HG03354 (cell line): ENCODE measurements around the gene MPDZ.

ENCODE experiments used
- ATAC-seq: cut with Tn5 transposase; IDR thresholded peaks from one replicate; pipeline ENCODE4 v1.9.1; 2021; ENCODE audit warnings: mild to moderate bottlenecking; ENCODE audit not compliant: unreplicated experiment, poor library complexity, severe bottlenecking

The MPDZ gene

GRCh38 chr9:13145340-13145739 lies 134.2 kb downstream of the MPDZ start:
- no peak for ATAC-seq

GRCh38 chr9:13144166-13144775 lies 135.2 kb downstream of the MPDZ start:
- ATAC-seq: no peak

- no peak for ATAC-seq
Observed at GRCh38 chr9:13143281-13143680, 136.2 kb downstream of the MPDZ start.

- no peak for ATAC-seq
Observed at GRCh38 chr9:13142776-13143175, 136.7 kb downstream of the MPDZ start.

- ATAC-seq: no peak
Observed at GRCh38 chr9:13141629-13142028, 137.9 kb downstream of the MPDZ start.

GRCh38 chr9:13140843-13141592 lies 138.5 kb downstream of the MPDZ start:
- ATAC-seq: no peak

GRCh38 chr9:13139641-13140171 lies 139.8 kb downstream of the MPDZ start:
- ATAC-seq: no peak

- no peak for ATAC-seq
Observed at GRCh38 chr9:13137426-13137825, 142.1 kb downstream of the MPDZ start.

- no peak for ATAC-seq
Observed at GRCh38 chr9:13131991-13132390, 147.5 kb downstream of the MPDZ start.

- no peak for ATAC-seq
Observed at GRCh38 chr9:13131416-13131815, 148.1 kb downstream of the MPDZ start.

GRCh38 chr9:13128266-13128860 lies 151.1 kb downstream of the MPDZ start:
- no peak for ATAC-seq

- no peak for ATAC-seq
Observed at GRCh38 chr9:13127131-13127530, 152.4 kb downstream of the MPDZ start.

- no peak for ATAC-seq
Observed at GRCh38 chr9:13125261-13125660, 154.2 kb downstream of the MPDZ start.

- ATAC-seq: no peak
Observed at GRCh38 chr9:13122756-13123369, 156.6 kb downstream of the MPDZ start.

- ATAC-seq: no peak
Observed at GRCh38 chr9:13118313-13118712, 161.2 kb downstream of the MPDZ start.

GRCh38 chr9:13116292-13116691 lies 163.2 kb downstream of the MPDZ start:
- no peak for ATAC-seq

- no peak for ATAC-seq
Observed at GRCh38 chr9:13113751-13114150, 165.7 kb downstream of the MPDZ start.

- ATAC-seq: no peak
Observed at GRCh38 chr9:13113216-13113615, 166.3 kb downstream of the MPDZ start.

GRCh38 chr9:13111778-13112177 lies 167.7 kb downstream of the MPDZ start:
- ATAC-seq: no peak

- no peak for ATAC-seq
Observed at GRCh38 chr9:13110766-13111417, 168.6 kb downstream of the MPDZ start.
